ENCODE measurements around the gene ADAMTS17.

Gene ADAMTS17

DNA sequence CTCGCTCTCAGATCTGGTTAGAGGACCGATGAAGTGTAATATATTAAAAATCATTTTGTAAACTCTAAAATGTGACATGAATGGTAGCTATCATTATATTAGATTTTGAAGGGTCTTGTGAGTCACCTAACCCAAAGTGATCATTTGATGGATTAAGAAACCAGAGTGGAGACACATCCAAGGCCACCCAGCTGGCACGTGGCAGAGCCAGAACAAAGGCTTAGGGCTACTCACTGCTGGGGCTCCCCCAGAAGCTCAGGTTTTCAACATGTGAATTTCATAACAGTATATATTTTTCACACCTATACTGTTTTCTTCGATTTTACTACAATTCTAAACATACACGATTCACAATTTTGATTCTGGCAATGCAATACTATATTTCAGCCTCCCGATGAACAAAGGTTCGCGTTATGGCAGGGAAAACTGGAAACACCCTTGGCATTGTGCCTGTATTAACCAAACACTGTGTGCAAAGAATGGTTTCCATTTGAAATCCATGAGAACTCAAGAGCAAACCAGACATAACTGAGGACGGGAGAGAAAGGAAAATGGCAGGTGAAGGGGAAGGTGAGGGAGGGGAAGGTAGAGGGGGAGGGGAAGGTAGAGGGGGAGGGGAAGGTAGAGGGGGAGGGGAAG is 88.9 kb downstream of the ADAMTS17 start:
- no peak for FAIRE-seq
- no peak for TF ChIP-seq POLR2A (IDR thresholded peaks at IDR 0.05; ENCODE audit: low read depth, low read length)
- no peak for TF ChIP-seq TAF1 (IDR thresholded peaks at IDR 0.05; ENCODE audit: borderline replicate concordance, low read depth, low read length)
- no peak for TF ChIP-seq POLR2AphosphoS5 (IDR thresholded peaks at IDR 0.05; ENCODE audit: low read depth, low read length)

DNA sequence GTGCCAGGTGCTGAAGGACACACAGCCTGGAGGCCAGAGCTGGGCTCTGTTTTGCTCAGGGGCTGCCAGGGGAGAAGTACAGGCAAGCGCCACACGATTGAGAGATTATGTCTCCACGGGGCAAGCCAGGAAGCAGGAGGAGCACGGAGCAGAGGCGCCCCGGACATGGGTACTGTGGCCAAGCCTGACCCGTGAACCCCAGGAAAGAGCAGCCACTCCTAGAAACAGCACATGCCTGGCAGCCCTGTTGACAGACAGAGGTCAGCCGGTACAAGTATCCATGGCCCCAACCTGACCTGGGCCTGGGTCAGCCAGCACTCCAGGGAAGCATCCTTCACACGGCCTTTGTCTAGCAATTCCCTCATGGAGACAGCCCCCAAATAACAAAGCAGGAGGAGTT is 89.4 kb downstream of the ADAMTS17 start:
- TF ChIP-seq TAF1 (IDR thresholded peaks at IDR 0.05; ENCODE audit: borderline replicate concordance, low read depth, low read length) (no peak), POLR2A (IDR thresholded peaks at IDR 0.05; ENCODE audit: low read depth, low read length) (no peak), POLR2AphosphoS5 (IDR thresholded peaks at IDR 0.05; ENCODE audit: low read depth, low read length) (no peak)
- FAIRE-seq: no peak

More for the DNA sequence above, 88.9 kb downstream of the ADAMTS17 start:
- DNase-seq (ENCODE audit: insufficient read length): no peak

GRCh38 chr15:100250176-100250800 is 91.5 kb downstream of the ADAMTS17 start:
- DNase-seq (ENCODE audit: insufficient read length) (no peak), FAIRE-seq (no peak)
- TF ChIP-seq POLR2A (IDR thresholded peaks at IDR 0.05; ENCODE audit: low read depth, low read length) (no peak), POLR2AphosphoS5 (IDR thresholded peaks at IDR 0.05; ENCODE audit: low read depth, low read length) (no peak), TAF1 (IDR thresholded peaks at IDR 0.05; ENCODE audit: borderline replicate concordance, low read depth, low read length) (no peak)

More for the DNA sequence above, 89.4 kb downstream of the ADAMTS17 start:
- no peak for DNase-seq (ENCODE audit: insufficient read length)

- no peak for DNase-seq (ENCODE audit: insufficient read length)
- TF ChIP-seq POLR2AphosphoS5 (IDR thresholded peaks at IDR 0.05; ENCODE audit: low read depth, low read length) (no peak), TAF1 (IDR thresholded peaks at IDR 0.05; ENCODE audit: borderline replicate concordance, low read depth, low read length) (no peak), POLR2A (IDR thresholded peaks at IDR 0.05; ENCODE audit: low read depth, low read length) (no peak)
- FAIRE-seq: no peak
Measured at GRCh38 chr15:100249096-100249815, 92.5 kb downstream of the ADAMTS17 start.

GRCh38 chr15:100248236-100248635 is 93.5 kb downstream of the ADAMTS17 start:
- TF ChIP-seq POLR2A (IDR thresholded peaks at IDR 0.05; ENCODE audit: low read depth, low read length) (no peak), TAF1 (IDR thresholded peaks at IDR 0.05; ENCODE audit: borderline replicate concordance, low read depth, low read length) (no peak), POLR2AphosphoS5 (IDR thresholded peaks at IDR 0.05; ENCODE audit: low read depth, low read length) (no peak)
- no peak for DNase-seq (ENCODE audit: insufficient read length)
- FAIRE-seq: no peak

DNA sequence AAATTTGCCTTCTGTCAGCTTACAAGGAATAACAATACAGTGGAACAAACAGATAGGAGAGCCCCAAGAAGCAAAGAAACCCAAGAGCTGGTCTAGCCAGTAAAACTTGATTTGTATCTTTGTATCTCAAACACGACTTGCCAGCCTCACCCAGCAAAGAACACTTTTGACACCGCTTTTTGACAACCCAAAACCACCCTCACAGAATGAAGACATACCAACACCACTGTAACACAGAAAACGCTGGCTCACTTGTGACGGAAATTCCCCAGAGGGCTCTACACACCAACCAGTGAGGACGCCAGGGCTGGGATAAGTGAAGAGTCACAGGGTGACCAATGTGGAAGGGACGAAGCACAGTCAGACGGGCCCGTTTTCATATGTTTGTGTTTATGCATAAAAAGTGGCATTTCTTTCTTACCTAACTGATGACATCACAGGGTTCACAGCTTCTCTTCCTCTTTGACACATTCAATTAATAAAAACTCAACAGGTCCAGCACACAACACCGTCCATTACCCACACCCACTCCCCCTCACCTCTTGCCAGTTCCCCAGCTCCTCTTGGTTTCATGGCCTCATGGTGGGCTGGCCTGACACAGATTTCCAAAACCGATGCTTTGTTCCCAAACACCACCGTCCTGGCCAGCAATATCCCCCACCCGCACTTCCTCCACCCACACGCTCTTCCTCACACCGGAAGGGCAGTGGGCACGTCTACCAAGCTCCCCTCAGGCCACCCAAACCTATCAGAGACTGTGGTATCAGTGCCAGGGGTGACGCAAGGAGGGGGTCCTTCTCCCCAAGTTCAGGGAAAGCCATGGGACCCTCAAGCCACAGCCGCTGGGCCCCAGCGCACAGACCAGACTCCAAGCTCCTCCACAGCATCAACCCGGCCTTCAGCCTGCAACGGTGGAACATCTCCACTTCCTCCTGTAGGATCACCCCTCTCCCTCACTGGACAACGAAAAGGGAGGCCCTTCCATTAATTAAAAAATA is 94.2 kb downstream of the ADAMTS17 start:
- DNase-seq (ENCODE audit: insufficient read length): no peak
- no peak for TF ChIP-seq POLR2AphosphoS5 (IDR thresholded peaks at IDR 0.05; ENCODE audit: low read depth, low read length)
- no peak for TF ChIP-seq TAF1 (IDR thresholded peaks at IDR 0.05; ENCODE audit: borderline replicate concordance, low read depth, low read length)
- no peak for TF ChIP-seq POLR2A (IDR thresholded peaks at IDR 0.05; ENCODE audit: low read depth, low read length)

DNA sequence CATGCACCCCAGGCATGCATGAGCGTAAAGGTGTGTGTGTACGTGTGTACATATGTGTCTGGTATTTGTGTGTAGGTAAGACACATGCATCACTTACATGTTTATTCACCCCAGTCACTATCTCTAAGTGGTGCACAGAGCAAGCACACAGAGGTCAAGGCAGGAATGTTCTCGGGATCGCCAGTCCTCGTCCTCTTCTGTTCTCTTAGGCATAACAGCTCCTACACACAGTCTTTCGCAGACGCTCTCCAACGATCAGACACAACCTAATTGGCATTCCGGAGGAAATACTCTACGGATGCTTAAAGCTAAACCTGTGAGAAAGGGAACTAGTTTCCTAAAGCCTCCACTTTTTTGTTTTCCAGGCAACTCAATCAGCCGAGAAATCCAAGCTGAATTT is 95.9 kb downstream of the ADAMTS17 start:
- FAIRE-seq: no peak
- no peak for DNase-seq (ENCODE audit: insufficient read length)
- no peak for TF ChIP-seq TAF1 (IDR thresholded peaks at IDR 0.05; ENCODE audit: borderline replicate concordance, low read depth, low read length)
- no peak for TF ChIP-seq POLR2A (IDR thresholded peaks at IDR 0.05; ENCODE audit: low read depth, low read length)
- TF ChIP-seq POLR2AphosphoS5 (IDR thresholded peaks at IDR 0.05; ENCODE audit: low read depth, low read length): no peak

More for the DNA sequence above, 94.2 kb downstream of the ADAMTS17 start:
- FAIRE-seq: no peak

DNA sequence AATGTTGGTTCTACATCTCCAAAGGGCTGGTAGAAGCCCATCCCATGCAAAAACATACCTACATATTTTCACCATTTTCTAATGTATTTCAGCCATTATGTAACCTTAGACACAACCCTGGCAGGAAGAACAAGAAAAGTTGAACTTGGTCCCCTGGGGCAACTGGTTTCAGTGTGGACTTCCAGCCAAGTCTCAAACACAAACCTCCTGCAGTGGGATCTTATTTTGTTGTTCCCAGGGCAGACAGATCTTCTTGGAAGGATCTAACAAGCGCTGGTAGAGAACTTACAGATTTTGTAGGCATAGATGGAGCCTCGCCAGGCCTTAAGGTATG is 96.3 kb downstream of the ADAMTS17 start:
- no peak for TF ChIP-seq POLR2AphosphoS5 (IDR thresholded peaks at IDR 0.05; ENCODE audit: low read depth, low read length)
- no peak for DNase-seq (ENCODE audit: insufficient read length)
- no peak for FAIRE-seq

DNA sequence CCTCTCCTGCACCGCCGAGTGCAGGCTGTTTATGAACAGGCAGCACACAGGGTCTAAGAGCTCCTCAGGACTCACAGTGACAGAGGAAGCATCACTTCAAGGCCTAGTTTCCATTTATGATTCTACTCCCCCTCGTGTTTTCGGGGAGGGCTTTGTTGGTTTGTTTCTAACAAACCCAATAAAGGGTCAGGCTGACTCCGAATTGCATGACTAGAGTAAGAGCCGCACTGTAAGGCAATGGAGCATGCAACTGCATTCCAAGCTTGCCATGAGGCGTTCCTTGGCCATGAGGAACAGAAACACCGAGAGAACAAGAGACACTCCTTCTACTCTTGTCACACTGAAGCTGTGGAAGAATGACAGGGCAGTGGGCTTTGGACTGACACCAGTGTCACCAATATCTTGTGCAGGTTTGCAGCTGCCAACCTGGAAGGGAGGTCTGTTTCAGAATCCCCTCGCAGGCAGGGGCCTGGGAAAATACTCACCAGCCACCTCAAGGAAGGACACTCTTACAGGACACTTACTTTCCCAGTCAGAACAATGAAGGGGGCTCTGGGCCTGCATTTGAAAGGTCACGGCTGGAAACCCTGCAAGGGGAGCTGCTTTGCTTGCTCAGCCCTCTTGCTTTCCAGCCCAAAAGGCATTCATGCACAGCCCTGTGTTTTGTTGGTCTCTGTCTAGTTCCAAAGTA is 96.8 kb downstream of the ADAMTS17 start:
- FAIRE-seq (no peak), DNase-seq (ENCODE audit: insufficient read length) (no peak)
- TF ChIP-seq POLR2A (IDR thresholded peaks at IDR 0.05; ENCODE audit: low read depth, low read length) (no peak), TAF1 (IDR thresholded peaks at IDR 0.05; ENCODE audit: borderline replicate concordance, low read depth, low read length) (no peak), POLR2AphosphoS5 (IDR thresholded peaks at IDR 0.05; ENCODE audit: low read depth, low read length) (no peak)

GRCh38 chr15:100242989-100243388 is 98.8 kb downstream of the ADAMTS17 start:
- DNase-seq (ENCODE audit: insufficient read length) (no peak), FAIRE-seq (no peak)
- TF ChIP-seq TAF1 (IDR thresholded peaks at IDR 0.05; ENCODE audit: borderline replicate concordance, low read depth, low read length) (no peak), POLR2AphosphoS5 (IDR thresholded peaks at IDR 0.05; ENCODE audit: low read depth, low read length) (no peak), POLR2A (IDR thresholded peaks at IDR 0.05; ENCODE audit: low read depth, low read length) (no peak)
